ENCODE data around the gene CBX4.

DNA sequence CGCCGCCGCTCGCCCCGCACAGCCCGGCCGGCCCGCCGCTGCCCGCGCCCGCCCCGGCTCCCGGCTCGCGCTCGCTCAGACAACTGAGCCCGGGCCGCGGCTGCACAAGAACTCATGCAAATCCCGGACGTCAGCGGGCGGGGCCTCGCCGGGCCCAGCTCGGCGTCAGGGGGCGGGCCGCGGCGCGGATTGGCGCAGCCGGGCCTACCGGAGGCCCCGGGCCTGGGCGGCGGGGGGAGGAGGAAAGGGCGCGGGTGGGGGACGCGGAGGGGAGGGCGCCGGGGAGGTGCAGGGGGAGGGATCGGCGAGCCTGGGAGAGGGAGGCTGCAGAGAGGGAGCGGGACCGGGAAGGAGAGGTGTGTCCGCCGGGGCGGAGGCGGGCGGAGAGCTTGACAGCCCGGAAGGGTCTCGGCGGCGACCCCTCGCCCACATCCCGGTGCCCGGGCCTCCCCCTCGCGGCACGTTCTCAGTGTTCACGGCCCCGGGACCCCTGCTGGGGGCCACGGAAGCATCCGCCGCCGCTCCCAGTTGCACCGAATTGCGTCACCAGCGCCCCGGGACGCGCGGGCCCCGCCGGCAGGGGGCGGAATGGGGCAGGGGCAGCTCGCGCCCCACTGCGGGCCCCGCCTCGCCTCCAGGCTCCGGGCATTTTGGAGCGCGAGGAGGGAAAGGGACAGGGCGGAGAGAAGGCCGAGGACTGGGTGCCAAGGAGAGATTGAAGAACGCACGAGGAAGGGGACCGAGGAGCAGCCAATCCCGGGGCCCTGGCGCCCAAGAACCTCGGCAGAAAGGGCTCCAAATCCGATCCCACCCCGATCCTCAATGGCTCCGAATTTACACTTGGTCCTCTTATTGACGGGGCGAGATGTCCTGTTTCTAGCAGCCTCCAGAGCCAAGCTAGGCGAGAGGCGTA lies at the start of gene CBX4:
- TF ChIP-seq, protein P1, sequence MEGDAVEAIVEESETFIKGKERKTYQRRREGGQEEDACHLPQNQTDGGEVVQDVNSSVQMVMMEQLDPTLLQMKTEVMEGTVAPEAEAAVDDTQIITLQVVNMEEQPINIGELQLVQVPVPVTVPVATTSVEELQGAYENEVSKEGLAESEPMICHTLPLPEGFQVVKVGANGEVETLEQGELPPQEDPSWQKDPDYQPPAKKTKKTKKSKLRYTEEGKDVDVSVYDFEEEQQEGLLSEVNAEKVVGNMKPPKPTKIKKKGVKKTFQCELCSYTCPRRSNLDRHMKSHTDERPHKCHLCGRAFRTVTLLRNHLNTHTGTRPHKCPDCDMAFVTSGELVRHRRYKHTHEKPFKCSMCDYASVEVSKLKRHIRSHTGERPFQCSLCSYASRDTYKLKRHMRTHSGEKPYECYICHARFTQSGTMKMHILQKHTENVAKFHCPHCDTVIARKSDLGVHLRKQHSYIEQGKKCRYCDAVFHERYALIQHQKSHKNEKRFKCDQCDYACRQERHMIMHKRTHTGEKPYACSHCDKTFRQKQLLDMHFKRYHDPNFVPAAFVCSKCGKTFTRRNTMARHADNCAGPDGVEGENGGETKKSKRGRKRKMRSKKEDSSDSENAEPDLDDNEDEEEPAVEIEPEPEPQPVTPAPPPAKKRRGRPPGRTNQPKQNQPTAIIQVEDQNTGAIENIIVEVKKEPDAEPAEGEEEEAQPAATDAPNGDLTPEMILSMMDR (IDR thresholded peaks at IDR 0.05): peak in 3 of 4 experiments; percentile 17 to 57 (median 52)
- TF ChIP-seq POLR2A (IDR thresholded peaks at IDR 0.05): peak; percentile 85 to 97
